Activated CD4-positive, alpha-beta T cell treated with anti-CD3 and anti-CD28 coated beads, Interleukin-2, amount 10 ng/mL, durations not matched to agents 24 days and 14 days (primary cell): ENCODE data around the gene CHCHD5. TPM values are rescaled to one million over a fixed set of nuclear protein-coding genes. Genes with fewer than 3 reads are reported as not detected.
"Not testable (repeated sequence)": the region's sequence is repeated elsewhere in the genome, so short reads cannot be mapped to it uniquely, and the experiment has no call there.

Experiments used
- DNase-seq: peaks from one replicate; pipeline ENCODE4 v3.0.0; 2022
- H3K27ac Mint-ChIP-seq: one replicate; pipeline ENCODE4 v1.8.0; 2022; ENCODE audit warnings: mild to moderate bottlenecking, mixed read lengths
- H3K27me3 Mint-ChIP-seq: one replicate; pipeline ENCODE4 v1.8.0; 2022; ENCODE audit warnings: mixed read lengths
- H3K36me3 Mint-ChIP-seq: one replicate; pipeline ENCODE4 v1.8.0; 2022; ENCODE audit warnings: low read depth, mild to moderate bottlenecking, mixed read lengths
- H3K4me1 Mint-ChIP-seq: one replicate; pipeline ENCODE4 v1.8.0; 2021; ENCODE audit warnings: mixed read lengths
- H3K4me3 Mint-ChIP-seq: one replicate; pipeline ENCODE4 v1.8.0; 2022; ENCODE audit warnings: mild to moderate bottlenecking, moderate library complexity, mixed read lengths
- H3K9me3 Mint-ChIP-seq: one replicate; pipeline ENCODE4 v1.8.0; 2021; ENCODE audit warnings: mixed read lengths
- intact Hi-C: fragments of 100-400 bp; cut with micrococcal nuclease; formaldehyde crosslinking; loops from one replicate; pipeline ENCODE4 v1.15.1; 2023
- total RNA-seq: library from RNA; stranded (reverse); gene quantifications from 2 replicates; pipeline ENCODE4 v1.2.3, GENCODE V29; 2022

Gene CHCHD5
- total RNA-seq, 1 donor from 2014 or later: 36.4 TPM

DNA sequence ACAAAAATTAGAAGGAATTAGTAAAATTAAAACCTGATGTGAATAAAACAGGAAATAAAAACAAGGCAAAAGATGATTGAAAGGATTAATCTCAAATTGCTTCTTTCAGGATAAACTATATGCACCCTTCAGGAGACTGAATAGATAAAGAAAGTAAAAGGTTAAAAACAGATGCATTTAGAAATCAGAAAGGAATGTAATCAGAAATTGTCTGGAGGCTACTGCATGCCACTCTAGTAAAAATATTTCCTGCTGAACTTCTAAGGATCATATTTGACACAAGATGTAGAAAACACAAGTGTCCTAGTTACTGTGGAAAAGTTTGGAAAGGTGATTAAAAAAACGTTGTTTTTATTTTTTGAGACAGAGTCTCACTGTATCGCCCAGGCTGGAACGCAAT, 16.2 kb downstream of the CHCHD5 start:
- no peak for DNase-seq
- Mint-ChIP-seq H3K27me3 (no peaks in the 10 kb centered on the region), H3K4me1 (peaks cover 5% of the 10 kb centered on the region), H3K4me3 (no peak overlapping the region), H3K27ac (no peak overlapping the region), H3K36me3 (peaks cover 5% of the 10 kb centered on the region), H3K9me3 (no peaks in the 10 kb centered on the region)
- intact Hi-C loops: loop anchor here (1.0 kb wide), 3 partner anchors 26 to 126 kb away; partner anchors contain the start of gene SLC20A1

DNA sequence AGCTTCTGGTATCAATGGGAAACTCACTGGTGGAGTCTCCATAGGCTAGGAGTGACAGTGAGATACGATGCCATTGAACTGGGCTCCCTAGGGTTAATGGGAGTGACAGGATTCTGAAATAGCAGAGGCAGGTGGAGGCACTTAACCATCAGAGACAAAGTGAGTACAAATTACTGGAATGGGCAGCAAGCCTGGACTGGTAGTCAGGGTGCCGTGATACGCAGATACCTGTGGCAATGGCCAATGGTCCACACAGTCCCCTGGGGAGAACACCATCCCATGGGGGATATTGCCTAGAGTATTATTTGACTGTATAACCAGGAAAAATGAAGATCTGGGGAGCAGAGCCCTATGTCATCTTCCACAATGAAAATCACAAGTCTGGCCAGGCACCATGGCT, 17.3 kb downstream of the CHCHD5 start:
- intact Hi-C loops: no loop called here
- H3K27ac Mint-ChIP-seq: no peak overlapping the region
- H3K4me3 Mint-ChIP-seq: no peak overlapping the region
- peaks cover 3% of the 10 kb centered on the region for H3K36me3 Mint-ChIP-seq
- H3K4me1 Mint-ChIP-seq: peaks cover 5% of the 10 kb centered on the region
- H3K27me3 Mint-ChIP-seq: no peaks in the 10 kb centered on the region
- H3K9me3 Mint-ChIP-seq: no peaks in the 10 kb centered on the region
- no peak for DNase-seq

DNA sequence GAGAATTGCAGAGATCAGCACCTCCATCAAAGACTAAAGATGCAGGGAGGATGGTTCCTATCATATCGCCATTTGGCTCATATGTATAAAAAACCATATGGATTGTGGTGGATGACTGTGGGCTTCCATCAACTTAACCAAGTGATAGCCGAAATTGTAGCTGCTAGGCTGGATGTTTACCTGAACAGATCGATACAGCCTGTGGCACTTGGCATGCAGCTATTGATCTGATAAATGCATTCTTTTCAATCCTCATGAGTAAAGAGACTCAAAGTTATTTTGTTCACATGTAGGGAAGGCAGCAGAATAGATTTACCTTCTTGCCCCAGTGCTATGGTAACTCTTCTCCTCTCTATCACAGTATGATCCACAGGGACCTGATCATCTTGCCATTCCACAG, 18.5 kb downstream of the CHCHD5 start:
- Mint-ChIP-seq H3K27ac (no peak overlapping the region), H3K4me1 (peaks cover 5% of the 10 kb centered on the region), H3K4me3 (no peak overlapping the region), H3K27me3 (no peaks in the 10 kb centered on the region), H3K36me3 (no peaks in the 10 kb centered on the region), H3K9me3 (no peaks in the 10 kb centered on the region)
- DNase-seq: no peak
- intact Hi-C loops: no loop called here

DNA sequence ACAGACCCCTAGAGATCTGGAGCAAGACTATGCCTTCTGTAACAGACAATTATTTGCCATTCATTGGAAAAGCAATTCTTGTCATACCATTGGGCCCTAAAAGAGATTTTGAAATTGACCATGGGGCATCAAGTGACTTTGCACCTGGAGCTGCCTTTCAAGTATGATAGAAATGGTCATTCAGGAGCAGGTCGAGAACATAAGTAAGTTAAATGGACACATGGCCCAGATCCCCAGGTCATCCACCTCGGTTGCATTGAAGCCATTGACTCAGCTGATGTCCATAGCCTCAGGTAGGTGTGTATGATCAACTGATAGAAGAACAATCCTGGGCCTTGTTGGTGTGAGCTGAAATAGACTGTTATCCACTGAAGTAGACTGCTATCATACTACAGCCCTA, 19.3 kb downstream of the CHCHD5 start:
- no peak for DNase-seq
- no peaks in the 10 kb centered on the region for H3K9me3 Mint-ChIP-seq
- no peak overlapping the region for H3K27ac Mint-ChIP-seq
- H3K4me3 Mint-ChIP-seq: no peak overlapping the region
- H3K27me3 Mint-ChIP-seq: no peaks in the 10 kb centered on the region
- no peaks in the 10 kb centered on the region for H3K36me3 Mint-ChIP-seq
- intact Hi-C loops: no loop called here
- peaks cover 5% of the 10 kb centered on the region for H3K4me1 Mint-ChIP-seq

DNA sequence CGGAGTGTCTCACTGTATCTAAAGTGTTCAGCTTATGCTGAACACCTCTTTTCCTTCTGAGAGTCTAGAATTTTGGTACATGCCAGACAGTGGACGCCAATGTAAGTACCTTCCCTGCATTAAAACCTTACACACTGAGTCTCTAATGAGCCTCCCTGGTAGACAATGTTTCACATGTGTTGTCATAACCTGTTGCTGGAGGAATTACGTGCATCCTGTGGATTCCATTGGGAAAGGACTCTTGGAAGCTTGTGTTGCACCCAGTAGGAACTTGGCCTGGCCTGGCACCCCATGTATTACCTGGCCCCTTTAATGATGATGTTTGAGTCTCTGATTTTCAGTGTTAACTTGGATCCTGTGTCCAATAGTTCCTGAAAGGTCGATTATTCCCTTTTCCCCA, 20.5 kb downstream of the CHCHD5 start:
- H3K4me1 Mint-ChIP-seq: peaks cover 3% of the 10 kb centered on the region
- peaks cover under 1% of the 10 kb centered on the region for H3K27me3 Mint-ChIP-seq
- intact Hi-C loops: no loop called here
- H3K27ac Mint-ChIP-seq: no peak overlapping the region
- no peak for DNase-seq
- H3K4me3 Mint-ChIP-seq: no peak overlapping the region
- H3K36me3 Mint-ChIP-seq: no peaks in the 10 kb centered on the region
- H3K9me3 Mint-ChIP-seq: no peaks in the 10 kb centered on the region

DNA sequence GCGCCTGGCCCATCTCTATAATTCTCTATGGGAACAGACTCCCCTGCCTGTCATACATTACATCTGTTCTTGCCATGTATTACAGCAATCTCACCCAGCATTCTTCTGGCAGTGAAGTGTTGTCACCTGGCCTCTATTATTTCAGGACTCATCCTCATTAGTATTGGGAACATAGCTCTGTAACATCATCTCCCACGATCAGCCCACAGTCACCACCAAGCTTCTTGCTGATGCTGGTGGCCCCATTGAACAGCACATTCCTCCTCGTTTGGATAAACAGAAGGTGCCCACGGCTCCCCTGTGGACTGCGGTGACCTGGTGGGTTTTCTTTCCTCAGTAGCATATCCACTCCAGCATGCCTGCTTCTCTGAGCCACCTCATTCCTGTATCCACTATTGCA, 21.5 kb downstream of the CHCHD5 start:
- no peaks in the 10 kb centered on the region for H3K36me3 Mint-ChIP-seq
- H3K4me3 Mint-ChIP-seq: no peak overlapping the region
- intact Hi-C loops: no loop called here
- no peaks in the 10 kb centered on the region for H3K9me3 Mint-ChIP-seq
- H3K27me3 Mint-ChIP-seq: peaks cover 11% of the 10 kb centered on the region
- no peak overlapping the region for H3K27ac Mint-ChIP-seq
- DNase-seq: no peak
- H3K4me1 Mint-ChIP-seq: no peaks in the 10 kb centered on the region

DNA sequence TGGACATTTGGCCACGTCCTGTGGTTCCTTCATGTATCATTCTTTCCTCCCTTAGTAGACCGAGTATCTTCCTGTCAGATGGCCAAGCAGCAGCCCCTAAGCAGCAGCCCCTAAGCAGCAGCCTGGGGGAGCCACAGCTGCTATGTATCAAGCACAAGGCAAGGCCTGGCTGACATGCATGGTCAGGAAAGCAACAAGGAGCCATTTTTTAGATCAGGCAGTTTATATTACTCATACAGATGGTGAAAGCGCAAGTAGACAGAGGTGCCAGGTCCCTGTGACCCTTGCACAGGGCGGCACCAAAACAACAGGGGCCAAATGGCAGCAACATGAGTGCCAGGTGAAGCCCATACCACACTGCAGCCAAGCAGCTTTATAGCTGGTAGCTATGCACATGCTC, 22.1 kb downstream of the CHCHD5 start:
- no peaks in the 10 kb centered on the region for H3K36me3 Mint-ChIP-seq
- H3K27me3 Mint-ChIP-seq: peaks cover 16% of the 10 kb centered on the region
- H3K27ac Mint-ChIP-seq: no peak overlapping the region
- DNase-seq: no peak
- intact Hi-C loops: no loop called here
- H3K4me1 Mint-ChIP-seq: no peaks in the 10 kb centered on the region
- no peaks in the 10 kb centered on the region for H3K9me3 Mint-ChIP-seq
- H3K4me3 Mint-ChIP-seq: no peak overlapping the region

DNA sequence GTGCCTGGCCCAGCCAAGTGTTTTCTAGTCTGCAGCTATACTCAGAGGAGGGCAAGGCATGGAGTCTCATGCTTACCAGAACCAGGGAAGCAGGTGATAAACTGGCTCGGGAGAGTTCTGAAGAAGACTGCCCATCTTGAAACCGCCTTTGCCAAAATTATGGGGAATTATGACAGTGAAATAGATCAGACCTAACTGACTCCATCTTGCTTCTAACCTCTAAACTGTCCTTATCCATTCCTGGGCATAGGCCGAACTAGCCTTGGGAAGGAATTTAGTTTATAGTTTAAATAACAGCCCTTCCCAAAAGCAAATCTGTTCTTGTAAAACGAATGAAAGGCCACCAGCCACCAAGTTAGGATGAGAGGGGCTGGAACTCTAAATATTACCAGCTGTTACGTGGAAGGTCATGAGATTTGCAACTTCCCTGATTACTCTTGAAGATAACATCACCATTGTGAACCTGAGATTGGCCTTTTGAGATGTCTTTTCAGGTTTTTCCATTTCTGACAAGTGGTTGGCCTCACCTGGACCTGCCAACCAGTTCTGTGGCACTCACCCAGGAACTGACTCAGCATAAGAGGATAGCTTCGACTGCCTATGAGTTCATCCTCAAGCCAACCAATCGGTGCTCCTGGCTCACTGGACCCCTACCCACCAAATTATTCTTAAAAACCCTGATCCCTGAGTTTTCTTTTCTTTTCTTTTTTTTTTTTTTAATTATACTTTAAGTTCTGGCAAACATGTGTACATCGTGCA, 23.4 kb downstream of the CHCHD5 start:
- intact Hi-C loops: no loop called here
- H3K4me1 Mint-ChIP-seq: no peaks in the 10 kb centered on the region
- H3K4me3 Mint-ChIP-seq: no peak overlapping the region
- H3K27ac Mint-ChIP-seq: no peak overlapping the region
- H3K9me3 Mint-ChIP-seq: no peaks in the 10 kb centered on the region
- H3K27me3 Mint-ChIP-seq: peaks cover 25% of the 10 kb centered on the region
- no peak for DNase-seq
- no peaks in the 10 kb centered on the region for H3K36me3 Mint-ChIP-seq

DNA sequence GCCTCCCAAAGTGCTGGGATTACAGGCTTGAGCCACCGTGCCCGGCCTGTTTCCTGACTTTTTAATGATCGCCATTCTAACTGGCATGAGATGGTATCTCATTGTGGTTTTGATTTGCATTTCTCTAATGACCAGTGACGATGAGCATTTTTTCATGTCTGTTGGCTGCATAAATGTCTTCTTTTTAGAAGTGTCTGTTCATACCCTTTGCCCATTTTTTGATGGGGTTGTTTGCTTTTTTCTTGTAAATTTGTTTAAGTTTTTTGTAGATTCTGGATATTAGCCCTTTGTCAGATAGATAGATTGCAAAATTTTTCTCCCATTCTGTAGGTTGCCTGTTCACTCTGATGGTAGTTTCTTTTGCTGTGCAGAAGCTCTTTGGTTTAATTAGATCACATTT, 24.9 kb downstream of the CHCHD5 start:
- not testable (repeated sequence) for H3K36me3 Mint-ChIP-seq
- H3K27me3 Mint-ChIP-seq: peaks cover 34% of the 10 kb centered on the region

DNA sequence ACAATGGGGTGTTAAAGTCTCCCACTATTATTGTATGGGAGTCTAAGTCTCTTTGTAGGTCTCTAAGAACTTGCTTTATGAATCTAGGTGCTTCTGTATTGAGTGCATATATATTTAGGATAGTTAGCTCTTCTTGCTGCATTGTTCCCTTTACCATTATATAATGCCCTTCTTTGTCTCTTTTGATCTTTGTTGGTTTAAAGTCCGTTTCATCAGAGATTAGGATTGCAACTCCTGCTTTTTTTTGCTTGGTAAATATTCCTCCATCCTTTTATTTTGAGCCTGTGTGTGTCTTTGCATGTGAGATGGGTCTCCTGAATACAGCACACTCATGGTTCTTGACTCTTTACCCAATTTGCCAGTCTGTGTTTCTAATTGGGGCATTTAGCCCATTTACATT, 27.9 kb downstream of the CHCHD5 start:
- H3K4me1 Mint-ChIP-seq, H3K36me3 Mint-ChIP-seq, H3K4me3 Mint-ChIP-seq, DNase-seq, H3K9me3 Mint-ChIP-seq, intact Hi-C loops, H3K27ac Mint-ChIP-seq: not testable (repeated sequence)
- peaks cover 34% of the 10 kb centered on the region for H3K27me3 Mint-ChIP-seq

More for the DNA sequence above, 24.9 kb downstream of the CHCHD5 start:
- intact Hi-C loops, H3K27ac Mint-ChIP-seq, H3K4me3 Mint-ChIP-seq, H3K4me1 Mint-ChIP-seq, DNase-seq, H3K9me3 Mint-ChIP-seq: not testable (repeated sequence)

DNA sequence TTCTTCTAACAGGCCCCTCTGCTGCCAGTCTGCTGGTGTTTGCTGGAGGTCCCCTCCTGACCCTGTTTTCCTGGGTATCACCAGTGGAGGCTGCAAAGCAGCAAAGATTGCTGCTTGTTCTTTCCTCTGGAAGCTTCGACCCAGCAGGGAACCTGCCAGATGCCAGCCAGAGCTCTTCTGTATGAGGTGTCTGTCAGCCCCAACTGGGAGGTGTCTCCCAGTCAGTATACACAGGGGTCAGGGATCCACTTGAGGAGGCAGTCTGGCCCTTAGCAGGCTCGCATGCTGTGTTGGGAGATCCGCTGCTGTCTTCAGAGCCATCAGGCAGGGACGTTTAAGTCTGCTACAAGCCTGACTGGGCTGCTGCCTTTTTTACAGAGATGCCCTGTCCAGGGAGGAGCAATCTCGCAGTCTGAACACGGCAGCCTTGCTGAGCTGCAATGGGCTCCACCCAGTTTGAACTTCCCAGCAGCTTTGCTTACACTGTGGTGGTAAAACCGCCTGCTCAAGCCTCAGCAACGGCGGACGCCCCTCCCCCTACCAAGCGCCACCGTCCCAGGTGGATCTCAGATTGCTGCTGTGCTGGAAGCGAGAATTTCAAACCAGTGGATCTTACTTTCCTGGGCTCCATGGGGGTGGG, 29.9 kb downstream of the CHCHD5 start:
- peaks cover 34% of the 10 kb centered on the region for H3K27me3 Mint-ChIP-seq
- no peaks in the 10 kb centered on the region for H3K9me3 Mint-ChIP-seq
- DNase-seq: no peak
- H3K4me3 Mint-ChIP-seq: no peak overlapping the region
- no peaks in the 10 kb centered on the region for H3K36me3 Mint-ChIP-seq
- intact Hi-C loops: no loop called here
- H3K27ac Mint-ChIP-seq: no peak overlapping the region
- peaks cover 1% of the 10 kb centered on the region for H3K4me1 Mint-ChIP-seq

DNA sequence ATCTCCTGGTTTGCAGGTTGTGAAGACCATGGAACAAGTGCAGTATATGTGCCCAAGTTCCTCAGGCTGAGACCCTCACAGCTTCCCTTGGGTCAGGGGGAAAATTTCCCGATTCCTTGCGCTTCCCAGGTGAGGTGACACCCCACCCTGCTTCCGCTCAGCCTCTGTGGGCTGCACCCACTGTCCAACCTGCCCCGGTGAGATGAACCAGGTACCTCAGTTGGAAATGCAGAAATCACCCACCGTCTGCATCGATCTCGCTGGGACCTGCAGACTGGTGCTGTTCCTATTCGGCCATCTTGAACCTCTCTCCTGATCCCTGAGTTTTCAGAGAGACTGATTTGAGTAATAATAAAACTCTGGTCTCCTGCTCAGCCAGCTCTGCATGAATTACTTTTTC, 30.6 kb downstream of the CHCHD5 start:
- intact Hi-C loops: no loop called here
- DNase-seq: no peak
- no peak overlapping the region for H3K4me3 Mint-ChIP-seq
- H3K4me1 Mint-ChIP-seq: peaks cover 1% of the 10 kb centered on the region
- no peaks in the 10 kb centered on the region for H3K9me3 Mint-ChIP-seq
- H3K36me3 Mint-ChIP-seq: no peaks in the 10 kb centered on the region
- no peak overlapping the region for H3K27ac Mint-ChIP-seq
- H3K27me3 Mint-ChIP-seq: peaks cover 32% of the 10 kb centered on the region

DNA sequence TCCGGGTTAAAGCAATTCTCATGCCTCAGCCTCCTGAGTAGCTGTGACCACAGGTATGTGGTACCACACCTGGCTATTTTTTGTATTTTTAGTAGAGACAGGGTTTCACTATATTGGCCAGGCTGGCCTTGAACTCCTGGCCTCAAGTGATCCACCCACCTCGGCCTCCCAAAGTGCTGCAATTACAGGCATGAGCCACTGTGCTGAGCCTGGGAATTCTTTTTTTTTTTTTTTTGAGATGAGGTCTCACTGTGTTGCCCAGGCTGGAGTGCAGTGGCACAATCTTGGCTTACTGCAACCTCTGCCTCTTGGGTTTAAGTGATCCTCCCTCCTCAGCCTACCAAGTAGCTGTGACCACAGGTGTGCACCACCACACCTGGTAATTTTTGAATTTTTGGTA, 31.4 kb downstream of the CHCHD5 start:
- DNase-seq, H3K36me3 Mint-ChIP-seq, H3K27ac Mint-ChIP-seq, H3K4me1 Mint-ChIP-seq, H3K9me3 Mint-ChIP-seq, H3K4me3 Mint-ChIP-seq, intact Hi-C loops: not testable (repeated sequence)
- H3K27me3 Mint-ChIP-seq: peaks cover 25% of the 10 kb centered on the region

DNA sequence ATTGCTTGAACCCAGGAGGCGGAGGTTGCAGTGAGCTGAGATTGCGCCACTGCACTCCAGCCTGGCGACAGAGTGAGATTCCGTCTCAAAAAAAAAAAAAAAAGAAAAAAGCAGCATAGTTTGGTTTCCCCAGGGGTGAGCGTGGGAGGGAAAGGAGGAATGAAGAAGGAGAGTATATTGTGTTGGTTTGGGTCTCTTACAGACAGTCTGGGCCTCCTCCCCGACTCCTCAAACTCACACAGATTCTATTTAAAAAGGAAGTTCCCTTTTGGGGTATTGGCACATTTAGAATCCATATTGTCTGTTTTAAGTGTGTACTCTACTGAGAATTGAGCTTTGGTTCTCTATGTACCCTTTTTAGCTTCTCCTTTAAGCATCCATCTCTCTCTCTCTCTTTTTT, 34.0 kb downstream of the CHCHD5 start:
- Mint-ChIP-seq H3K36me3 (no peaks in the 10 kb centered on the region), H3K27me3 (peaks cover 4% of the 10 kb centered on the region), H3K27ac (no peak overlapping the region), H3K4me3 (no peak overlapping the region), H3K4me1 (peaks cover 7% of the 10 kb centered on the region), H3K9me3 (no peaks in the 10 kb centered on the region)
- intact Hi-C loops: no loop called here
- no peak for DNase-seq
